Progenitor cell of endocrine pancreas (in vitro differentiated cells): ENCODE results near the gene DAAM2. TPM values are rescaled to one million over a fixed set of nuclear protein-coding genes. Genes with fewer than 3 reads are reported as not detected.

Experiments
- DNase-seq: peaks from one replicate; pipeline ENCODE4 v3.0.0; 2021; ENCODE audit warnings: low spot score; ENCODE audit not compliant: unreplicated experiment
- H3K27ac Mint-ChIP-seq: 2 replicates; pipeline ENCODE4 v1.8.0; 2021; ENCODE audit warnings: mild to moderate bottlenecking, moderate library complexity, mixed read lengths
- H3K27me3 Mint-ChIP-seq: 2 replicates; pipeline ENCODE4 v1.8.0; 2021; ENCODE audit warnings: mixed read lengths
- H3K36me3 Mint-ChIP-seq: 2 replicates; pipeline ENCODE4 v1.8.0; 2022; ENCODE audit warnings: mixed read lengths; ENCODE audit not compliant: insufficient read depth
- H3K4me1 Mint-ChIP-seq: 2 replicates; pipeline ENCODE4 v1.8.0; 2021; ENCODE audit warnings: low read depth, mixed read lengths
- H3K4me3 Mint-ChIP-seq: 2 replicates; pipeline ENCODE4 v1.8.0; 2021; ENCODE audit warnings: low read depth, mild to moderate bottlenecking, moderate library complexity, mixed read lengths
- H3K9me3 Mint-ChIP-seq: 2 replicates; pipeline ENCODE4 v1.8.0; 2021; ENCODE audit warnings: low read depth, mixed read lengths
- CTCF ChIP-seq: fragments of 200-600 bp; sonication (generic); IDR thresholded peaks from one replicate; pipeline ENCODE4 v1.5.0; 2021; ENCODE audit warnings: antibody characterized with exemption, mild to moderate bottlenecking; ENCODE audit not compliant: unreplicated experiment
- total RNA-seq: library from RNA; stranded (reverse); gene quantifications from 2 replicates; pipeline ENCODE4 v1.2.1, GENCODE V29; 2021

Gene DAAM2
- total RNA-seq, 1 donor from 2014 or later: 6.3 TPM

DNA sequence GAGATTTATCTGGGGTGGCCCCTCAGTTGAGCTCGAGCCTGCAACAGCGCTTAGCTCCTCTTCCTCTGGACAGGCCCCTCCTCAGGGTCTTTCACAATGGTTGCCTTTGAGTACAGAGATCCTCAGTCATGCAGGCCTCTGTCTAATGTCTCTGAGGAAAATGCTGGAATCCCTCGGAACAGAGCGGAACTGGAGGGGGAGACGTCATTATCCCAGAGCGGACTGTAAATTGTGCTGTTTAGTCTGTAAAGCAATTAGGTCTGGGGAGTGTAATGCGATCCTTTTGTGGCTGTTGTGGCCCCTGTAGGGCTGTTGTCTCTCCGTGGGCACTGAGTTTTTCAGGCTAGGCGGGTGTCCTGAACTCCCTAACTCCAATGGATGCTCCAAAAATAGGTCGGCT is 15.0 kb upstream of the DAAM2 start:
- Mint-ChIP-seq H3K9me3 (no peaks in the 10 kb centered on the region), H3K27ac (no peak overlapping the region), H3K27me3 (no peaks in the 10 kb centered on the region), H3K4me1 (no peaks in the 10 kb centered on the region), H3K4me3 (no peak overlapping the region), H3K36me3 (no peaks in the 10 kb centered on the region)
- no peak for DNase-seq
- no peak for TF ChIP-seq CTCF

DNA sequence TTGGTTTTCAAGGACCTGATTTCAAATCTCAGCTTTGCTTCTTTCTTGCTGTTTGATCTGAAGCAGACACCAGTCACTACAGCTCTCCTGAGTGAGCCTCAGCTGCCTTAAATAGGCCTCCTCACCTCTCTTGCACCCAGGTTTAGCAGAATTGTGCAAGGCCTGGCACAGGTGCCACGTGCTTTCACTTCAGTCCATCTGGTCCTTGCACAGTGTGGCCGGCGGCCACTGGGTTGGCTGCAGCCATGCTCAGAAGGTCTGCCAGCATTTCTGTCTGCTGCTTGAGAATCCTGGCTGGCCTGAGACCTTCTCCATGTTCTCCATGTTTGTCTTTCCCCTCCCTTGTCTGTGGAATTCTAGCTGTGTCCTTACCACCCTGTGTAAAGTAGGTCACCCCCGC is 14.5 kb upstream of the DAAM2 start:
- no peak overlapping the region for H3K4me3 Mint-ChIP-seq
- no peak for DNase-seq
- no peaks in the 10 kb centered on the region for H3K9me3 Mint-ChIP-seq
- H3K36me3 Mint-ChIP-seq: no peaks in the 10 kb centered on the region
- no peak overlapping the region for H3K27ac Mint-ChIP-seq
- H3K27me3 Mint-ChIP-seq: no peaks in the 10 kb centered on the region
- TF ChIP-seq CTCF: no peak
- H3K4me1 Mint-ChIP-seq: no peaks in the 10 kb centered on the region

GRCh38 chr6:39778581-39779255 is 13.5 kb upstream of the DAAM2 start:
- Mint-ChIP-seq H3K4me3 (no peak overlapping the region), H3K4me1 (no peaks in the 10 kb centered on the region), H3K36me3 (no peaks in the 10 kb centered on the region), H3K9me3 (peaks cover 3% of the 10 kb centered on the region), H3K27me3 (no peaks in the 10 kb centered on the region), H3K27ac (no peak overlapping the region)
- DNase-seq: no peak
- TF ChIP-seq CTCF: no peak

DNA sequence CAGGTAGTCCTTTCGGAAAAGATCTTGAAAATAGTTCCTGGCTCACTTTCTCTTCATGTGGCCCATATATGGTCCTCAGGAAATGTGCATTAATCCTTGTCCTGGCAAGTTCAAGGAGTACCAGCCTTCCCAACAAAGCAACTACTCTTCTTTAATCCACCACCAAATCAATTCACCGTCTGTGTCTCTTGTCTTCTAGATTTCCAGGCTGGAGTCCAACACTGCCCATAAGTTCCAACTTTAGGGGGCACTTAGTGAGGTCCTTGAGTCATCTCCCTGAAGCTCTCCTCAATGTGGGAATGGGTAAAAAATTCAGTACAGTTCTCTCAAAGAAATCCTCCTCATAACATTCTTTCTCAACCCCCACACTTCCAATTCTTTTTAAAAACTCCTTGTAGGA is 6.9 kb upstream of the DAAM2 start:
- DNase-seq: no peak
- Mint-ChIP-seq H3K36me3 (no peaks in the 10 kb centered on the region), H3K4me1 (no peaks in the 10 kb centered on the region), H3K9me3 (peaks cover 5% of the 10 kb centered on the region), H3K4me3 (no peak overlapping the region), H3K27ac (no peak overlapping the region), H3K27me3 (peaks cover 9% of the 10 kb centered on the region)
- TF ChIP-seq CTCF: no peak

- no peak overlapping the region for H3K4me3 Mint-ChIP-seq
These were observed 5.5 kb upstream of the DAAM2 start for GRCh38 chr6:39786649-39787048.

More at GRCh38 chr6:39786649-39787048, 5.5 kb upstream of the DAAM2 start:
- no peak for DNase-seq
- peaks cover 9% of the 10 kb centered on the region for H3K27me3 Mint-ChIP-seq
- no peak overlapping the region for H3K27ac Mint-ChIP-seq
- TF ChIP-seq CTCF: no peak
- no peaks in the 10 kb centered on the region for H3K4me1 Mint-ChIP-seq
- H3K36me3 Mint-ChIP-seq: no peaks in the 10 kb centered on the region
- H3K9me3 Mint-ChIP-seq: peaks cover 5% of the 10 kb centered on the region
